ENCODE results near the gene SREBF2. TPM values are rescaled to one million over a fixed set of nuclear protein-coding genes. Genes with fewer than 3 reads are reported as not detected.

SREBF2 gene
- total RNA-seq, 1 donor from 2014 or later, result 20.9 TPM

- H3K27me3 ChIP-seq (ENCODE audit: control insufficient read depth in 3 of 3, insufficient read depth in 3 of 3, low read length in 3 of 3), result no peaks in the 10 kb centered on the region
- no peaks in the 10 kb centered on the region for H3K9me3 ChIP-seq (ENCODE audit: control insufficient read depth in 3 of 3, low read length in 3 of 3)
- H3K27ac ChIP-seq (ENCODE audit: low read depth, low read length), result no peak overlapping the region
- peak overlapping the region in 1 of 3 donors; percentile 5 for H3K9ac ChIP-seq (ENCODE audit: low read depth in 1 of 3, low read length in 3 of 3)
- no peak overlapping the region for H3K4me3 ChIP-seq (ENCODE audit: low read length in 3 of 3)
- peaks cover 6 to 12% (median 8%) of the 10 kb centered on the region in 3 donors for H3K4me1 ChIP-seq (ENCODE audit: control insufficient read depth in 3 of 3, insufficient read depth in 3 of 3, low read length in 3 of 3)
- peaks cover 33 to 58% (median 52%) of the 10 kb centered on the region in 3 donors for H3K36me3 ChIP-seq (ENCODE audit: control insufficient read depth in 3 of 3, insufficient read depth in 3 of 3, low read length in 3 of 3)
Measured at GRCh38 chr22:41875531-41876270, 42.8 kb downstream of the SREBF2 start.

GRCh38 chr22:41876275-41876674 lies 43.4 kb downstream of the SREBF2 start:
- H3K4me3 ChIP-seq (ENCODE audit: low read length in 3 of 3), result no peak overlapping the region
- H3K36me3 ChIP-seq (ENCODE audit: control insufficient read depth in 3 of 3, insufficient read depth in 3 of 3, low read length in 3 of 3), result peaks cover 33 to 58% (median 52%) of the 10 kb centered on the region in 3 donors
- H3K27me3 ChIP-seq (ENCODE audit: control insufficient read depth in 3 of 3, insufficient read depth in 3 of 3, low read length in 3 of 3), result no peaks in the 10 kb centered on the region

GRCh38 chr22:41876675-41877074 lies 43.8 kb downstream of the SREBF2 start:
- H3K4me1 ChIP-seq (ENCODE audit: control insufficient read depth in 3 of 3, insufficient read depth in 3 of 3, low read length in 3 of 3), result peaks cover 16 to 21% (median 16%) of the 10 kb centered on the region in 3 donors
- H3K36me3 ChIP-seq (ENCODE audit: control insufficient read depth in 3 of 3, insufficient read depth in 3 of 3, low read length in 3 of 3), result peaks cover 37 to 60% (median 54%) of the 10 kb centered on the region in 3 donors
- H3K4me3 ChIP-seq (ENCODE audit: low read length in 3 of 3), result no peak overlapping the region

More at GRCh38 chr22:41876275-41876674, 43.4 kb downstream of the SREBF2 start:
- Histone ChIP-seq H3K9me3 (ENCODE audit: control insufficient read depth in 3 of 3, low read length in 3 of 3) (no peaks in the 10 kb centered on the region), H3K4me1 (ENCODE audit: control insufficient read depth in 3 of 3, insufficient read depth in 3 of 3, low read length in 3 of 3) (peaks cover 12 to 17% (median 13%) of the 10 kb centered on the region in 3 donors), H3K27ac (ENCODE audit: low read depth, low read length) (no peak overlapping the region), H3K9ac (ENCODE audit: low read depth in 1 of 3, low read length in 3 of 3) (no peak overlapping the region)

GRCh38 chr22:41880653-41881052 lies 47.7 kb downstream of the SREBF2 start:
- no peaks in the 10 kb centered on the region for H3K9me3 ChIP-seq (ENCODE audit: control insufficient read depth in 3 of 3, low read length in 3 of 3)
- no peak overlapping the region for H3K4me3 ChIP-seq (ENCODE audit: low read length in 3 of 3)
- no peaks in the 10 kb centered on the region for H3K27me3 ChIP-seq (ENCODE audit: control insufficient read depth in 3 of 3, insufficient read depth in 3 of 3, low read length in 3 of 3)
- no peak overlapping the region for H3K9ac ChIP-seq (ENCODE audit: low read depth in 1 of 3, low read length in 3 of 3)
- H3K36me3 ChIP-seq (ENCODE audit: control insufficient read depth in 3 of 3, insufficient read depth in 3 of 3, low read length in 3 of 3), result peaks cover 61 to 80% (median 67%) of the 10 kb centered on the region in 3 donors
- peaks cover 21 to 29% (median 22%) of the 10 kb centered on the region in 3 donors for H3K4me1 ChIP-seq (ENCODE audit: control insufficient read depth in 3 of 3, insufficient read depth in 3 of 3, low read length in 3 of 3)
- H3K27ac ChIP-seq (ENCODE audit: low read depth, low read length), result no peak overlapping the region

More at GRCh38 chr22:41876675-41877074, 43.8 kb downstream of the SREBF2 start:
- no peaks in the 10 kb centered on the region for H3K27me3 ChIP-seq (ENCODE audit: control insufficient read depth in 3 of 3, insufficient read depth in 3 of 3, low read length in 3 of 3)
- no peaks in the 10 kb centered on the region for H3K9me3 ChIP-seq (ENCODE audit: control insufficient read depth in 3 of 3, low read length in 3 of 3)
- H3K9ac ChIP-seq (ENCODE audit: low read depth in 1 of 3, low read length in 3 of 3), result no peak overlapping the region
- H3K27ac ChIP-seq (ENCODE audit: low read depth, low read length), result no peak overlapping the region

GRCh38 chr22:41883400-41883799 lies 50.5 kb downstream of the SREBF2 start:
- Histone ChIP-seq H3K36me3 (ENCODE audit: control insufficient read depth in 3 of 3, insufficient read depth in 3 of 3, low read length in 3 of 3) (peaks cover 54 to 78% (median 68%) of the 10 kb centered on the region in 3 donors), H3K27ac (ENCODE audit: low read depth, low read length) (no peak overlapping the region), H3K9ac (ENCODE audit: low read depth in 1 of 3, low read length in 3 of 3) (peak overlapping the region in 1 of 3 donors; percentile 40), H3K9me3 (ENCODE audit: control insufficient read depth in 3 of 3, low read length in 3 of 3) (no peaks in the 10 kb centered on the region), H3K4me1 (ENCODE audit: control insufficient read depth in 3 of 3, insufficient read depth in 3 of 3, low read length in 3 of 3) (peaks cover 21 to 29% (median 22%) of the 10 kb centered on the region in 3 donors), H3K27me3 (ENCODE audit: control insufficient read depth in 3 of 3, insufficient read depth in 3 of 3, low read length in 3 of 3) (no peaks in the 10 kb centered on the region), H3K4me3 (ENCODE audit: low read length in 3 of 3) (no peak overlapping the region)

- H3K4me3 ChIP-seq (ENCODE audit: low read length in 3 of 3), result no peak overlapping the region
- peaks cover 51 to 70% (median 66%) of the 10 kb centered on the region in 3 donors for H3K36me3 ChIP-seq (ENCODE audit: control insufficient read depth in 3 of 3, insufficient read depth in 3 of 3, low read length in 3 of 3)
- no peak overlapping the region for H3K9ac ChIP-seq (ENCODE audit: low read depth in 1 of 3, low read length in 3 of 3)
- H3K9me3 ChIP-seq (ENCODE audit: control insufficient read depth in 3 of 3, low read length in 3 of 3), result no peaks in the 10 kb centered on the region
- no peak overlapping the region for H3K27ac ChIP-seq (ENCODE audit: low read depth, low read length)
- H3K4me1 ChIP-seq (ENCODE audit: control insufficient read depth in 3 of 3, insufficient read depth in 3 of 3, low read length in 3 of 3), result peaks cover 23 to 29% (median 23%) of the 10 kb centered on the region in 3 donors
- H3K27me3 ChIP-seq (ENCODE audit: control insufficient read depth in 3 of 3, insufficient read depth in 3 of 3, low read length in 3 of 3), result no peaks in the 10 kb centered on the region
Measured at GRCh38 chr22:41885116-41885515, 52.2 kb downstream of the SREBF2 start.

GRCh38 chr22:41885516-41885915 lies 52.6 kb downstream of the SREBF2 start:
- Histone ChIP-seq H3K36me3 (ENCODE audit: control insufficient read depth in 3 of 3, insufficient read depth in 3 of 3, low read length in 3 of 3) (peaks cover 51 to 70% (median 66%) of the 10 kb centered on the region in 3 donors), H3K4me3 (ENCODE audit: low read length in 3 of 3) (no peak overlapping the region), H3K27me3 (ENCODE audit: control insufficient read depth in 3 of 3, insufficient read depth in 3 of 3, low read length in 3 of 3) (no peaks in the 10 kb centered on the region), H3K27ac (ENCODE audit: low read depth, low read length) (no peak overlapping the region), H3K9ac (ENCODE audit: low read depth in 1 of 3, low read length in 3 of 3) (no peak overlapping the region), H3K9me3 (ENCODE audit: control insufficient read depth in 3 of 3, low read length in 3 of 3) (no peaks in the 10 kb centered on the region), H3K4me1 (ENCODE audit: control insufficient read depth in 3 of 3, insufficient read depth in 3 of 3, low read length in 3 of 3) (peaks cover 25 to 28% (median 26%) of the 10 kb centered on the region in 3 donors)

- no peak overlapping the region for H3K9ac ChIP-seq (ENCODE audit: low read depth in 1 of 3, low read length in 3 of 3)
- peaks cover 28 to 30% (median 29%) of the 10 kb centered on the region in 3 donors for H3K4me1 ChIP-seq (ENCODE audit: control insufficient read depth in 3 of 3, insufficient read depth in 3 of 3, low read length in 3 of 3)
- no peaks in the 10 kb centered on the region for H3K9me3 ChIP-seq (ENCODE audit: control insufficient read depth in 3 of 3, low read length in 3 of 3)
- no peak overlapping the region for H3K4me3 ChIP-seq (ENCODE audit: low read length in 3 of 3)
- no peak overlapping the region for H3K27ac ChIP-seq (ENCODE audit: low read depth, low read length)
- H3K36me3 ChIP-seq (ENCODE audit: control insufficient read depth in 3 of 3, insufficient read depth in 3 of 3, low read length in 3 of 3), result peaks cover 35 to 56% (median 54%) of the 10 kb centered on the region in 3 donors
- no peaks in the 10 kb centered on the region for H3K27me3 ChIP-seq (ENCODE audit: control insufficient read depth in 3 of 3, insufficient read depth in 3 of 3, low read length in 3 of 3)
Measured at GRCh38 chr22:41888627-41889200, 55.8 kb downstream of the SREBF2 start.

- peak overlapping the region; percentile 15 to 68 (median 59) for H3K9ac ChIP-seq (ENCODE audit: low read depth in 1 of 3, low read length in 3 of 3)
- no peaks in the 10 kb centered on the region for H3K9me3 ChIP-seq (ENCODE audit: control insufficient read depth in 3 of 3, low read length in 3 of 3)
- H3K27me3 ChIP-seq (ENCODE audit: control insufficient read depth in 3 of 3, insufficient read depth in 3 of 3, low read length in 3 of 3), result no peaks in the 10 kb centered on the region
- peak overlapping the region in 2 of 3 donors; percentile 23 to 41 for H3K4me3 ChIP-seq (ENCODE audit: low read length in 3 of 3)
- H3K36me3 ChIP-seq (ENCODE audit: control insufficient read depth in 3 of 3, insufficient read depth in 3 of 3, low read length in 3 of 3), result peaks cover 22 to 46% (median 39%) of the 10 kb centered on the region in 3 donors
- H3K4me1 ChIP-seq (ENCODE audit: control insufficient read depth in 3 of 3, insufficient read depth in 3 of 3, low read length in 3 of 3), result peaks cover 26 to 29% (median 28%) of the 10 kb centered on the region in 3 donors
- peak overlapping the region; percentile 63 for H3K27ac ChIP-seq (ENCODE audit: low read depth, low read length)
Measured at GRCh38 chr22:41891407-41891806, 58.5 kb downstream of the SREBF2 start.

GRCh38 chr22:41892721-41893120 lies 59.8 kb downstream of the SREBF2 start:
- Histone ChIP-seq H3K4me3 (ENCODE audit: low read length in 3 of 3) (no peak overlapping the region), H3K27me3 (ENCODE audit: control insufficient read depth in 3 of 3, insufficient read depth in 3 of 3, low read length in 3 of 3) (no peaks in the 10 kb centered on the region), H3K36me3 (ENCODE audit: control insufficient read depth in 3 of 3, insufficient read depth in 3 of 3, low read length in 3 of 3) (peaks cover 33 to 47% (median 33%) of the 10 kb centered on the region in 3 donors), H3K4me1 (ENCODE audit: control insufficient read depth in 3 of 3, insufficient read depth in 3 of 3, low read length in 3 of 3) (peaks cover 26 to 35% (median 28%) of the 10 kb centered on the region in 3 donors), H3K9me3 (ENCODE audit: control insufficient read depth in 3 of 3, low read length in 3 of 3) (no peaks in the 10 kb centered on the region), H3K9ac (ENCODE audit: low read depth in 1 of 3, low read length in 3 of 3) (peak overlapping the region in 1 of 3 donors; percentile 33), H3K27ac (ENCODE audit: low read depth, low read length) (no peak overlapping the region)

Data from skeletal muscle tissue (tissue), 4 donors.